NT2/D1 (cell line): ENCODE data around the gene PRKAR2B.

Experiments
- YY1 ChIP-seq: IDR thresholded peaks from 2 replicates; pipeline ENCODE4 v1.6.1; 2011; ENCODE audit not compliant: insufficient read length, insufficient read depth
- ZNF274 ChIP-seq: IDR thresholded peaks from 2 replicates; pipeline ENCODE4 v1.6.1; 2011; ENCODE audit warnings: mild to moderate bottlenecking, low read depth, low read length

GRCh38 chr7:107037717-107038603, 6.5 kb upstream of the PRKAR2B start:
- TF ChIP-seq YY1, result no peak
- TF ChIP-seq ZNF274, result no peak
